Liver (tissue), 9 donors: ENCODE measurements around the gene POP4. TPM values are rescaled to one million over a fixed set of nuclear protein-coding genes. Genes with fewer than 3 reads are reported as not detected.

Source experiments
- DNase-seq: peaks from one replicate; pipeline ENCODE4 v3.0.0-alpha.2; 2017; ENCODE audit warnings: low spot score
- H3K27ac ChIP-seq, 2 donors: one replicate each; pipeline ENCODE4 v1.7.0; 2013; ENCODE audit warnings: inconsistent platforms in 2 of 2, low read length in 2 of 2, control low read depth in 1 of 2, low read depth in 1 of 2, mild to moderate bottlenecking in 1 of 2
- H3K27me3 ChIP-seq, 4 donors: one replicate each; pipeline versions ENCODE4 v1.6.1 to v1.7.0; 2013; ENCODE audit warnings: low read length in 3 of 4, inconsistent platforms in 1 of 4, mild to moderate bottlenecking in 1 of 4, moderate library complexity in 1 of 4; ENCODE audit not compliant: control insufficient read depth in 4 of 4, insufficient read depth in 4 of 4
- H3K36me3 ChIP-seq, 4 donors: one replicate each; pipeline versions ENCODE4 v1.6.1 to v1.7.0; 2013; ENCODE audit warnings: low read length in 3 of 4, mild to moderate bottlenecking in 3 of 4, low read depth in 1 of 4, moderate library complexity in 1 of 4; ENCODE audit not compliant: control insufficient read depth in 4 of 4, insufficient read depth in 3 of 4
- H3K4me1 ChIP-seq, 4 donors: one replicate each; pipeline versions ENCODE4 v1.6.1 to v1.7.0; 2013; ENCODE audit warnings: low read length in 3 of 4, mild to moderate bottlenecking in 3 of 4, moderate library complexity in 1 of 4; ENCODE audit not compliant: control insufficient read depth in 4 of 4, insufficient read depth in 4 of 4
- H3K4me3 ChIP-seq, 3 donors: one replicate each; pipeline versions ENCODE4 v1.6.1 to v1.7.0; 2013; ENCODE audit warnings: low read length in 3 of 3, control low read depth in 1 of 3, low read depth in 1 of 3, mild to moderate bottlenecking in 1 of 3
- H3K9ac ChIP-seq, 2 donors: one replicate each; pipeline ENCODE4 v1.7.0; 2013; ENCODE audit warnings: low read length in 2 of 2, mild to moderate bottlenecking in 2 of 2, moderate library complexity in 2 of 2, control low read depth in 1 of 2, low read depth in 1 of 2
- H3K9me3 ChIP-seq, 4 donors: one replicate each; pipeline versions ENCODE4 v1.6.1 to v1.7.0; 2013; ENCODE audit warnings: low read length in 3 of 4; ENCODE audit not compliant: control insufficient read depth in 4 of 4
- ATF3 ChIP-seq: IDR thresholded peaks from 2 replicates; pipeline ENCODE4 v1.6.1; 2016; ENCODE audit warnings: antibody characterized with exemption
- CTCF ChIP-seq: fragments of 150-350 bp; IDR thresholded peaks from 2 replicates; pipeline ENCODE4 v1.5.1; 2017; ENCODE audit warnings: improper control_type of control experiment, low read depth, low read length; ENCODE audit not compliant: missing input control
- EGR1 ChIP-seq, 2 donors: IDR thresholded peaks; 2 replicates each; pipeline ENCODE4 v1.6.1; 2016 to 2018; ENCODE audit warnings: antibody characterized with exemption in 2 of 2, low read depth in 2 of 2
- FOXA1 ChIP-seq: IDR thresholded peaks from 2 replicates; pipeline ENCODE4 v1.6.1; 2016; ENCODE audit warnings: antibody characterized with exemption
- FOXA2 ChIP-seq: IDR thresholded peaks from 2 replicates; pipeline ENCODE4 v1.6.1; 2016; ENCODE audit warnings: antibody characterized with exemption
- GABPA ChIP-seq, 2 donors: IDR thresholded peaks in 1 of 2; conservative IDR thresholded peaks in 1 of 2; 2 replicates each; pipeline ENCODE4 v1.6.1; 2016; ENCODE audit warnings: antibody characterized with exemption in 2 of 2, mild to moderate bottlenecking in 1 of 2, moderate library complexity in 1 of 2
- HNF4A ChIP-seq, 2 donors: conservative IDR thresholded peaks; 2 replicates each; pipeline ENCODE4 v1.6.1; 2016; ENCODE audit warnings: antibody characterized with exemption in 2 of 2, mild to moderate bottlenecking in 2 of 2
- HNF4G ChIP-seq: IDR thresholded peaks from 2 replicates; pipeline ENCODE4 v1.6.1; 2016; ENCODE audit warnings: antibody characterized with exemption
- JUND ChIP-seq, 2 donors: IDR thresholded peaks; 2 replicates each; pipeline ENCODE4 v1.6.1; 2016; ENCODE audit warnings: antibody characterized with exemption in 2 of 2
- MAX ChIP-seq: IDR thresholded peaks from 2 replicates; pipeline ENCODE4 v1.6.1; 2016; ENCODE audit warnings: antibody characterized with exemption
- NR2F2 ChIP-seq: IDR thresholded peaks from 2 replicates; pipeline ENCODE4 v1.6.1; 2016; ENCODE audit warnings: antibody characterized with exemption
- RAD21 ChIP-seq, 2 donors: IDR thresholded peaks; 2 replicates each; pipeline ENCODE4 v1.6.1; 2016; ENCODE audit warnings: antibody characterized with exemption in 2 of 2, mild to moderate bottlenecking in 2 of 2
- REST ChIP-seq: IDR thresholded peaks from 2 replicates; pipeline ENCODE4 v1.6.1; 2016; ENCODE audit warnings: antibody characterized with exemption, mild to moderate bottlenecking
- RXRA ChIP-seq, 2 donors: IDR thresholded peaks; 2 replicates each; pipeline ENCODE4 v1.6.1; 2017 to 2018; ENCODE audit warnings: antibody characterized with exemption in 2 of 2, mild to moderate bottlenecking in 1 of 2
- SP1 ChIP-seq: IDR thresholded peaks from 2 replicates; pipeline ENCODE4 v1.6.1; 2018; ENCODE audit warnings: antibody characterized with exemption, mild to moderate bottlenecking
- TAF1 ChIP-seq: conservative IDR thresholded peaks from 2 replicates; pipeline ENCODE4 v1.6.1; 2016; ENCODE audit warnings: antibody characterized with exemption, mild to moderate bottlenecking
- YY1 ChIP-seq: IDR thresholded peaks from 2 replicates; pipeline ENCODE4 v1.6.1; 2016; ENCODE audit warnings: antibody characterized with exemption, mild to moderate bottlenecking
- ZBTB33 ChIP-seq: IDR thresholded peaks from 2 replicates; pipeline ENCODE4 v1.6.1; 2016; ENCODE audit warnings: antibody characterized with exemption
- WGBS: extraction: QIAGEN DNeasy Blood & Tissue Kit; methylation state at CpG from one replicate; pipeline ENCODE4 v1.1.7; 2013; 5-methylcytosine and 5-hydroxymethylcytosine counted together
- polyA plus RNA-seq, 2 donors: library from polyadenylated mRNA; stranded (reverse) in 1 of 2; unstranded in 1 of 2; fragments of 200-250 nt in 1 of 2; fragments of >200 nt in 1 of 2; fragmentation: Nextera tagmentation in 1 of 2; extraction: Ambion mirVana in 1 of 2; gene quantifications; one replicate each; pipeline versions ENCODE4 v1.2.1 to v1.2.3, GENCODE V29; 2013 to 2015
- total RNA-seq, 2 donors: library from RNA; depleted of rRNA; stranded (reverse); fragments of >200 nt; gene quantifications; one replicate each; pipeline ENCODE4 v1.2.3, GENCODE V29; 2014
- donor health status: healthy.
- donor health status: healthy.
- donor health status: healthy.
- donor health status: healthy.
- donor health status: healthy.

The POP4 gene
- total and polyA plus RNA-seq, 4 donors = 33.7 to 61.6 (median 38.9) TPM

- 63% methylated on average over 4 of the region's 4 CpGs for WGBS
- no peak for DNase-seq
- H3K27ac ChIP-seq = peak overlapping the region; percentile 75 to 87
- no peaks in the 10 kb centered on the region for H3K9me3 ChIP-seq
- H3K4me1 ChIP-seq = peaks cover 8 to 30% (median 20%) of the 10 kb centered on the region in 4 donors
- peak overlapping the region in 1 of 2 donors; percentile 19 for H3K9ac ChIP-seq
- H3K4me3 ChIP-seq = no peak overlapping the region
- peaks cover 8 to 32% (median 17%) of the 10 kb centered on the region in 4 donors for H3K36me3 ChIP-seq
- peak in 1 of 2 donors; percentile 50 for TF ChIP-seq GABPA (IDR thresholded peaks at IDR 0.05 in 1 of 2, conservative IDR thresholded peaks at IDR 0.05 in 1 of 2)
- peak; percentile 73 for TF ChIP-seq YY1
- peak; percentile 27 for TF ChIP-seq HNF4G
- TF ChIP-seq FOXA2 = peak; percentile 44
- peak; percentile 81 to 93 for TF ChIP-seq HNF4A (conservative IDR thresholded peaks at IDR 0.05)
- peak; percentile 59 for TF ChIP-seq REST
- TF ChIP-seq TAF1 = no peak
- TF ChIP-seq ATF3 = no peak
- TF ChIP-seq EGR1 (IDR thresholded peaks at IDR 0.05; ENCODE audit: low read depth in 2 of 2) = peak in 1 of 2 donors; percentile 85
- peak; percentile 70 for TF ChIP-seq FOXA1
- TF ChIP-seq NR2F2 = peak; percentile 93
- TF ChIP-seq JUND (IDR thresholded peaks at IDR 0.05) = peak; percentile 26 to 77
- TF ChIP-seq ZBTB33 = no peak
- no peak for TF ChIP-seq CTCF
- TF ChIP-seq SP1 = peak; percentile 89
- TF ChIP-seq RAD21 (IDR thresholded peaks at IDR 0.05) = peak; percentile 52 to 58
- peak; percentile 91 to 98 for TF ChIP-seq RXRA (IDR thresholded peaks at IDR 0.05)
- TF ChIP-seq MAX = no peak
- no peaks in the 10 kb centered on the region for H3K27me3 ChIP-seq
Measured at GRCh38 chr19:29614780-29615179, 8.7 kb downstream of the POP4 start.
